HUDEP-2 (cell line): ENCODE data around the gene B3GAT3.
A peak's percentile ranks its signal among the peaks of the same experiment; 100 is the strongest.
"Not testable (repeated sequence)": the region's sequence is repeated elsewhere in the genome, so short reads cannot be mapped to it uniquely, and the experiment has no call there.

Experiments
- DNase-seq, 76 experiments: peaks; one replicate each; lab custom pipeline; 2025; ENCODE audit not compliant: unreplicated experiment in 76 of 76; lab: John Stamatoyannopoulos, UW

B3GAT3 gene

DNA sequence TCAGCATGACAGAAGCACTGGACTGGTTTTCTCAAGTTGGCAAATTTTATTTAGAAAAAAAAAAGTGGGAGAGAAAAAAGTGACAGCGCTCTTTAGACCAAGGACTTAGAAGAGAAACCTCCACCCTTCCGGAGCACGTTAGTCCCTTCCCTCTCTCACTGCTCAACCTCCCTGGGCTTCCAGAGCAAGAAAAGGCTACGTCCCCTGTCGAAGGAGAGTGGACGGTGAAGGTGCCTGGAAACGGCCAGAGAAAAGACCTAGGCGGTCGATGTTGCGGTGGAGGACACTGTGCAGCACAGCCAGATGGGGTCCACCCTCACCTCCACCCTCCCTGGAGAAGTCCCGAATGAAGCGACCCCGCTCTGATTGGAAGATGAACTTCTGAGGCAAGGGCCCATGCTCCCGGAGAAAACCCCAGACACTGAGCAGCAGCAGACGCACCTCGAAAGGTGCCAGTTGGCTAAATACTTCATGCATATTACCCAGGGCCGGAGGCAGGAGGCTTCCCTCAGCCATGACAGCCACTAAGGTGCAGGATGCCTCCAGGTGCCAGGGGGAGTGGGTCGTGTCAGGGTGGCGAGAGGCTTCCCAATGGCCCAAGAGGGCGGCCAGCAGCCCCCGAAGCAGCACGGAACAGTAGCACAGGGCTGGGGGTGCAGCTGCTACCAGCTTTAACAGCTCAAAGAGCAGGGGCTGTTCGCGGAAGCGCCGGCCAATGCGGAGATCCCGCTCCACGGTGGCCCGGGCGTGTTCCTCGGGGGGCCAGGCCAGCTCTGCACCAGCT is 25.2 kb upstream of the B3GAT3 start:
- DNase-seq = peak in 1 of 76 experiments; percentile 16

DNA sequence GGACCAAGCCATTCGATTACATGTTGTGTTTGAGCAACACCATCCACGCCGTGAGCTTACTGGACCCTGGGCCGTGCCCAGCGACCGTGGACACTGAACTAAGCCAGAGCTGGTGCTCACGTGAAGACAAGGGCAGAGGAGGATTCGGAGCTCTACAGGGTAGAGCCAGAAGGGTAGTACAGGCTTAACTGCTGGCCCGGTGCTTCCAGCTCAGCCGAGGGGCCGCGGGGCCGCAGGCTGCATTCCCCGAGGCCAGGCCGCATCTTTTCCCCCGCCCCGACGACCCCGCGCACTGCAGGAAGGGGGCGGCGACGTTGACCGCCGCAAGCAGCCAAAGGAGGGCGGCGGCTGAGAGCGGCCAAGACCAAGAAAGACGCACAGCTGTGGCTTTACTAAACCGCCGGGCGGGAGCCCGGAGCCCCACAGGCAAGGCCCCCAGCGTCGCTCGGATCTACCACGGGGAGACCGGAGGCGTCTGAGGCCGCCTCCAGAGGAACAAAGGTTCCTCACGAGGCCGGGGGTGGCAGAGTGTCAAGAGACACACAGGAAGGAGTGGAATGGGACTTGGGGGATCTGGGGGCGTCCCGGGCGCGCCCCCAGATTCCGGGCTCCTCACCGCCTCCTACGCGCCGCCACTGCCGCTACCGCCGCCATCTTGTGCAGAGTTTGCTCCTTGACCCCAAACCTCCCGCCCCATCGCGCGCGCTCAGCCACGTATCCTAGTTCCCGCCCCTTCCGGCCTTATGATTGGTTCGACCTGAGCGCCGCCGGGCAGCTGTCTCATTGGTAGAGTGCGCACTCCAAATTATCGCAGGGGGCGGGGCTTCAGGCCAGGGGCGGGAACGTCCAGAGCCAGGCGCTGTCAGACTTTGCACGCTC is 24.4 kb upstream of the B3GAT3 start, which contains the start of gene GANAB:
Gene GANAB (minus strand): TSS at position 668 of the 879 bp plus-strand sequence. CDS start 14 bp downstream, at position 654.
- DNase-seq = peak in 74 of 76 experiments; percentile 81 to 99 (median 97)

DNA sequence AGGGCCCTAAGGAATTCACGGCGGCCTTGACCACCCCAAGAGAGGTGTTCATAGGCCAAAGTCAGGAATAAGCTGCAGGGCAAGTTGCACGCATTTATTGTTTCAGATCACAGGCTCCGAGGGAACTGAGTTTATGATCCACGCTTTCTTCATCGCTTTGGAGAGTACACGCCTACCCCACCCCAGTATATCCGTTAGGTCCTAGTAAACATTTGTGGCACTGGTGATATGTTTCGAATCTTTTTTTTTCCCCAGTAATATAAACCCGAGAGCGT is 23.8 kb upstream of the B3GAT3 start:
- no peak for DNase-seq

DNA sequence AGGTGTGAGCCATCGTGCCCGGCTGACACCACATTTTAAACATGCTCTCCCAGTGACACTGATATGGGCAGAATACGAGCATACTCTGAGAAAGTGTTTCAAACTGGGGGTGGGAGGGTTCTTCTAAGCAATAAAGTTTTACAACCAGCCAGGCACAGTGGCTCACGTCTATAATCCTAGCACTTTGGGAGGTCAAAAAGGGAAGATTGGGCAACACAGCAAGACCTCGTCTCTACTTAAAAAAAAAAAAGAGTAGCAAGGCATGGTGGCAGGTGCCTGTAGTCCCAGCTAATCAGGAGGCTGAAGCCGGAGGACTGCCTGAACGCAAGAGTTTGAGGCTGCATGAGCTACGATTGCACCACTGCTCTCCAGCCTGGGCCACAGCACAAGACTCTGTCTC is 22.4 kb upstream of the B3GAT3 start:
- DNase-seq = no peak

DNA sequence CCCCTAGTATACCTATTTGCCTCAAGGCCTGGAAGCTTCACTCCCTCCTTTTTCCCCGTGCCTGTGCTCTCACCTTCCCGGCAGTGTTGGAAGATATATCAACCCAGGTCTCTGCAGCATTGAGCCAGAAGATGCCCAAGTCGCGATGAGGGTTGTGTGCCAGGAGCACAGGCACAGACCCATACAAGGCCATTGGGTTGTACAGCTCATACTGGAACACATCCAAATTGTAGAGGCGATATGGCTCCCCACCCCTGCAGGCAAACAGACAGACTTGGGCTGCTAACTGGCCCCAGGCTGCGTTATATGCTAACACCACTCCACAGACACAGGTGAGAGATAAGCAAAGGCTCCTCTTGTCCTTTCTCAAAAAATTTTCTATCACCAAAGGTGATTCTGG is 10.7 kb upstream of the B3GAT3 start:
- peak in 6 of 76 experiments; percentile 2 to 28 (median 12) for DNase-seq

DNA sequence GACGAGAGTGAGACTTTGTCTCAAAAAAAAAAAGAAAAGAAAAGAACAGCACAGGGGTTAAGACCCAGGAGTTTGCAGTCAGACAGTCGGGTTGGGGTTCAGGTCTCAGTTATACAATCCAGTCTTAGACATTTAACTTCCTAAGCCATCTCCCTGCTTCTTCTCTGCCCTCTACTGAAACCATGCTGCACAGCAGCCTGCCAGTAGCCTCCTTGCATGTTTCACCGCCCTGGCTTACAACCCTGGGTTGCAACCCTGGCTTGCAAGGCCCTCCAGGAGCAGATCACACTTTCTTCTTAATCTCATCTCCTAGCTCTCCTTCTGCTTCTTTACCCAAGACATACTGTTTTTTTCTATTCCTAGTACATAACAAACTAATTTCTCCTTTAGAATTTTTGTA is 5.9 kb upstream of the B3GAT3 start:
- peak in 1 of 76 experiments; percentile 12 for DNase-seq

DNA sequence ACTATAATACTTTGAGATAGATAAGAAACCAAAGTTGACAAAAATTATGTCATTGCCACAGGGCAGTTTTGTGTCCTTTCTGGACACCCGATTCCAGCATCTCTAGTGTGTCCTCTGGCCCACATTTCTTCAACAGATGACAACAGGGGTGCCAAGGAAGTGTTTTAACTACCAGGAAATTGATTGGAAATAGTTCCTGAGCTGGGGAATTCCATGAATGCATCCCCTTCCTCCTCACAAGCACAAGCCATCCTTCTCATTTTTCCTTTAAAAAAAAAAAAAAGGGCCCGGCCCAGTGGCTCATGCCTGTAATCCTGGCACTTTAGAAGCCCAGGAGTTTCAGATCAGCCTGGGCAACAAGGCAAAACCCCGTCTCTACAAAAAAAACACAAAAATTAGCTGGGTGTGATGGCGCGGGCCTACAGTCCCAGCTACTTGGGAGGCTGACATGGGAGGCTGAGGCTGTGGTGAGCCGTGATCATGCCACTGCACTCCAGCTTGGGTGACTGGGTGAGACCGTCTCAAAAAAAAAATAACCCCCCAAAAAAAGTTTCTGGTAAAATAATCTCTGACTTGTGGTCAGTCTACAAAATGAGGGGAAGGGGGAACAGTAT is 797 bp upstream of the B3GAT3 start:
- no peak for DNase-seq

DNA sequence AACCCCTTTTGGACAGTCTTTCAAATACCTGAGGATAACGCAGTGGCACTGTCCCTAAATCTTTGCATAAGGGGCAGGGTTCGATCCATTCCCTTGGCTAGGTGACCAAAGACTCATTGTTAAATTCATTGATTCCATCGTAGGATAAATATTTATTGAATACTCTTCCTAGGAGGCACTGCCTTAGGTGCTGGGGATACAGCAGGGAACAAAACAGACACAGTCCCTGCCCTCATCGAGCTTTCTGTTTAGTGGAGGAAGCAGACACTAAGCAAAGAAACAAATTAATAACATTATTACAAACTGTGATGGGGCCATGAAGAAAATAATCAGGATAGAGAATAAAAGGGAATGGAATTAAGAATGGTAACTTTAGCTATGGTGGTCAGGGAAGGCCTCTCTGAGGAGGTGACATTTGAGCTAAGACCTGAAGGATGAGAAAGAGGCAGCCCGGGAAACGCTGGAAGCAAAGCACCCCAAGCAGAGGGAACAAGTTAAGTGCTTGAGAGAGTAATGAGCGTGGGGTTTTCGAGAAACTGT is 689 bp downstream of the B3GAT3 start:
- DNase-seq = no peak

DNA sequence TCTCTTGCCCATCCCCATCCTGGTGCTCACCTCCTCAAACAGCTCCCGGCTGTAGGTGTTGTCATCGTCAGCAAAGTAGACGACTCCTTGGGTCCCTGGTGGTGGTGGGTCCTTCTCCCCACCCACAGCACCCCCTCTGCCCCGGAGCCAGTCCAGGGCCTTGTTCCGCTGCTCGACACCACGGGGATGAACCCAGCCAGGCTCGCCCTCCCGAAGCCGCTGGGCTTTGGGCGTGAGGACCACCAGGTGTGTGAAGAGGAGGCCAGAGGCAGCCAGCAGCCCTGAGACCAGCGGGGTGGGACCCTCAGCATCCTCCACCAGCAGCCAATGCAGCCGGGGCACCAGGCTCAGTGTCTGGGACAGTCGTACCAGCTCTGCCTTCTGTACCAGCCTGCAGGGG is 4.8 kb downstream of the B3GAT3 start:
- DNase-seq = not testable (repeated sequence)

DNA sequence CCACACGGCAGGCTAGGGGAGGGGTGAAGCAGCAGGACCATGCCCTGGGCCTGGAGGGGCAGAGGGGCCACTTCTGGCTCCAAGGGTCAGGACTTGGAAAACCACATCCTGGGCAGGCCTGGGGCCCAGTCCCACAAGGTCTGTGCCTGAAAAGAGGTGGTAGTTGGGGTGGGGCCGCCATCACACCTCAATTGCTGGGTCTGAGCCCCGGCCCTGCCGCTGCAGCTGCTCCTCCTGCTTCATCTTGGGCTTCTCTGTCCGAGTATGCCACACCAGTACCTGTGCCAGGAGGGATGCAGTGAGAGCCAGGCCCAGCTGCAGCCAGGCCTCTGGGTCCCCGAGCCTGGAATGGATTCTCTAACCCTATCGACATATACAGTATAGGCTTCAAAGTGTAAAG is 6.3 kb downstream of the B3GAT3 start:
- no peak for DNase-seq

DNA sequence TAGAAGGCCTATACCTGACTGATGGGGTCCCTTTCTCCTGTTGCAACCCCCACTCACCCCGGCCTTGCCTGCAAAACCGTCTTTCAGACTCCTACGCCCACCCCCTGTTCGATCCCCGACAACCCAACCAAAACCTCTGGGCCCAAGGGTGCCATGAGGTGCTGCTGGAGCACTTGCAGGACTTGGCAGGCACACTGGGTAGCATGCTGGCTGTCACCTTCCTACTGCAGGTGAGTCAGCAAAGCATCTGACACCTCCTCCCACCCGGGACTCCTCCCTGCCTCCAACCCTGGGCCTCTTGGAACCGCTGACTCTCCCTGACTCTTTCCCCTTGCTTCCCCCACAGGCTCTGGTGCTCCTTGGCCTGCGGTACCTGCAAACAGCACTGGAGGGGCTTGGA is 7.5 kb downstream of the B3GAT3 start:
- peak in 3 of 76 experiments; percentile 3 to 28 (median 24) for DNase-seq

DNA sequence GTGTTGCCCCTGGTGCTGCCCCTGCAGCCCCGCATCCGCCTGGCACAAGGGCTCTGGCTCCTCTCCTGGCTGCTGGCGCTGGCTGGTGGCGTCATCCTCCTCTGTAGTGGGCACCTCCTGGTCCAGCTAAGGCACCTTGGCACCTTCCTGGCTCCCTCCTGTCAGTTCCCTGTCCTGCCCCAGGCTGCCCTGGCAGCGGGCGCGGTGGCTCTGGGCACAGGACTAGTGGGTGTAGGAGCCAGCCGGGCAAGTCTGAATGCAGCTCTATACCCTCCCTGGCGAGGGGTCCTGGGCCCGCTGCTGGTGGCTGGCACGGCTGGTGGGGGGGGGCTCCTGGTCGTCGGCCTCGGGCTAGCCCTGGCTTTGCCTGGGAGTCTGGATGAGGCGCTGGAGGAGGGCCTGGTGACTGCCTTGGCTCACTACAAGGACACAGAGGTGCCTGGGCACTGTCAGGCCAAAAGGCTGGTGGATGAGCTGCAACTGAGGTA is 8.5 kb downstream of the B3GAT3 start:
- DNase-seq = no peak

DNA sequence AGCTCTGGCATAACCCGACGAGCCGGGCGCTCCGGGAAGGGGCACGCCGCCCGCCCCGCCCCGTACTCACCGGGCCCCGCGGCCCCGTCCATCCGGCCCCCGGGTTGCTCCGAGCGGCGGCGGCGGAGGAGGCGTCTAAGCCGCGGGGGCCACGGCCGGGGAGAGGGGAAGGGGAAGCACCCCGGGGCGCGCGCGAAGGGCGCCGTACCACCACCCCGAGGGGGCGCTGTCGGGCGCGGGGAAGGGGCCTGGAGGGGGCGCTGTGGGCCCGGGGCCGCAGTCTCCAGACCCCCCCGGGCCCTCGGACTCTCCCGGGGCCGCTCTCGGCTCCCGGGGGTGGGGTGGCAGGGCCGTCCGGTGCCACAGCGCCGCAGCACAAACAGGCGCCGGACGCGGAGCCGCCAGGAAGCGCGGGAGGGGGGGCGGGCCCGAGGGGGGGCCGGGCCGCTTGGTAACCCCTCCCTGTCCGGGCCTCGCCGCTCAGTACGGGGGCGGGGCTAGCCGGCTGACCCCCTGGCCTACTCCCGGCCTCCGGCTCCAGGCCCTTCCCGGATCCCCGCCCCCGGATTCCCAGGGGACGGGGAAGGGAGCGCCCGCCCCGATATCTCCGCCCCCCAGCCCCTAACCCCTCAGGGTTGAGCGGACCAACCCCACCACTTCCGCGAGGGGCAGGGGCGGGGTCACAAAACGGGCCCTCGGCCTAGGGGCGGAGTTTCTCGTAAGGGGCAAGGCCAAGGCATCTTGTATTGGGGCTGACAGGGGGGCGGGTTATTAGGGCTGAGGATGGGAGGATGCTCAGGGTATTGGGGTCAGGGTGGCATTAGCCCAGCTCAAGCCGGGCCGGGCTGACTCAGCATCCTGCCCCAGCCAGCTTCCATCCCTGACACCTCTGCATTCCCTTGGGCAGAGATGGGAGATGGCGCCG is 9.2 kb downstream of the B3GAT3 start, which contains the start of the genes EML3 and ROM1:
Gene EML3 (minus strand): TSS at position 410 of the 925 bp plus-strand sequence. CDS start 318 bp downstream, at position 92.
Gene ROM1 (plus strand): TSS at position 892 of the 925 bp plus-strand sequence. CDS start 25 bp downstream, at position 917.
- peak in 66 of 76 experiments; percentile 37 to 92 (median 75) for DNase-seq

DNA sequence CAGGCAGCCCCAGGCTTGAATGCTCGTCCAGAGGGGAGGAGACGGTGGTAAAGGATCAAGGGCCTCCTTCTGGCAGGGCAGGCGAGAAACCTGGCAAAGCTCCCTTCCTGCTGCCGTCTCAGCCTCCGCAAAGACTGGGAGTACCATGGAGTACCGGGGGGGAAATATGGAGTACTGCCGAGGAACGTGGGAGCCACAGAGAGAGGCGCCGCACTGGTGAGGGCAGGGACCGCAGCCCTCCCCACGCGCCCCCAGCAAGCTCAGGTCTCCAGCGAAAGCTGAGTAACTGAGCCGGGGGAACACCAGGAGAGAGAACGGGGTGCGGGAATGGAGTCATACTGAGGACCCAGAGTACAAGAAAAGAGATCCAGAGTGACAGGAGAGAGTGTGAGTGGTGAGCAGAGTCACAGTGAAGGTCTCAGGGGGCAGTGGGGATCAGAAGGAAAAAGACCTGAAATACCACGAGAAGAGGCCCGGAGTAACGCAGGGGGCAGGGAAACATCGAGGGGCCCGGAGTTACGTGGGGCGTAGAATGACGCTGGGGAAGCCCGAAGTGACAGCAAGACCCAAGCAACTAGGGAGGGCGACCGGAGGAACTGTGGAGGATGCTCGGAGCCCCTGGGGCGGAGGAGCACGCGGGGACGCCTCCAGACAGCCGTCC is 10.0 kb downstream of the B3GAT3 start:
- peak in 26 of 76 experiments; percentile 7 to 68 (median 38) for DNase-seq

DNA sequence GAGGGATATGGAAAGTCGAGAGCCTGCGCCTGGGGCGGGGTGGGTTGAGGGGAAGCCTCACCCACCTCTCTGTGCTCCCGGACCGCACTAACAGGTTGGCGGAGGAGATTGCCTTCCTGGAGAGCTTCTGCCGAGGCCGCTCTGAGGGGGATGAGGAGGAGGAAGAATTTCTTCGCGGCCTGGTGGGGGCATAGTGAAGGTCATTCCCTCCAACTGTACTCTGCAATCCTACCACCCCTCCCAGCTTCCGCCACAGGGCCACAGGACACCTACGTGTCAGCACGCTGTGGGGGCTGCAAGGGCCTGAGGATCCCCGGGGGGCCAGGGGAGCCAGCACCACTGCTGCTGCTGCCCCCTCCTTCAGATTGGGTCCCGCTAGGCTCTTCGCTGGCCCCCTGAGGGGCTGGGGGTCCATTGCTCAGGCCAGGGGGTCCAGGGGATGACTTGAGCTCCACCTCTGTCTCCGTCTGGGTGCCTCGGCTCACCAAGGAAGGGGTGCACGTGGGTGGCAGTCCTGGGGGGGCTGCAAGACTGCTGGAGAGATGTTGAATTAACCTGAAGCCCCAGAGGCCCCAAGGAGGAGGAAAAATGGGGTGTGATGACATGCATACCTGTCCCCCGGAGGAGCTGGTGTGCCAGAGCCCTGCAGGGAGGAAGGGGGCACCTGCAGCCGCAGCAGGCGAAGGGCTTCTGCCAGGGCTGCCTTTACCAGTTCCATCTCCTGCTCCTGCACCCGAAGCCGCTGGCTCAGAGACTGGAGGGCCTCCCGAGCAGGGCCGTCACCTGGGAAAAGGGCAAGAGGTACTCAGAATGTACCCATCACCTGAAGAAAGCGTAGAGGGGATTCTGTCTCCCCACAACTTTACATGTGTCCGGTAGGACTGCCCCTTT is 10.7 kb downstream of the B3GAT3 start:
- DNase-seq = no peak

DNA sequence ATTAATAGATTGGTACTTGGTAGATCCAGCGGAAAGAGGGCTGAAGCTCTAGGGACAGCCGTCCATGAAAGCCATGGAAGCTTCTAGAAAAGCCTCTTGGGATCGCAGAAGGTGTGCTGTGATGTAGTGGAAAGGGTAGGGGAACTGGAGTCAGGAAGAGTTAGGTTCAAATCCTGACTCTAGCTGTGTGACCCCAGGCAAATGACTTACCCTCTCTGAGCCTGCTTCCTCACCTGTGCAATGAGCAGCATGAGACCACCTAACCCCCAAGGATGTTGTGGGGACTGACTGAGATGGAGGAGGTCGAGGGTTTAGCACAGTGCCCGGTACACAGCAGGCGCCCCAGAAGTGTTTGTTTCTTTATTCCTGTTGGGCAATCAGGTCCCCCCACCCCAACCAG is 11.4 kb downstream of the B3GAT3 start:
- DNase-seq = no peak

DNA sequence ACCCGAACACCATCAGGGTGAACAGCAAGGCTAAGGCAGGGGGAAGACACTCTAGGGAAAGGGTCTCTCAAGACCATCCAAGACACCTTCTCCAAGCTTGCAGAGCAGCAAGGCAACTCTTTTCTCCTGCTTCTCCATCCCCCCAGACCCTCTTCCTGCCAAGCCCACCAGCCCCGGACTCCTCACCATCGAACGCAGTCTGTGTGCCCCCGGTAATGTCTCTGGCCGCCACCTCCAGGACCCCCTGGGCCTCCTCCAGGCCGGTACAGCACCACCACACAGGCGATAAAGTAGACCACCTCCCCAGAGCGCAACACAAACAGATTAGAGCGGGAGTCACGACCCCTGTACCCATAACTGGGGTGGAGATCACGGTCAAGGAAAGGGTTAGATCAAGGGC is 13.0 kb downstream of the B3GAT3 start:
- DNase-seq = no peak

DNA sequence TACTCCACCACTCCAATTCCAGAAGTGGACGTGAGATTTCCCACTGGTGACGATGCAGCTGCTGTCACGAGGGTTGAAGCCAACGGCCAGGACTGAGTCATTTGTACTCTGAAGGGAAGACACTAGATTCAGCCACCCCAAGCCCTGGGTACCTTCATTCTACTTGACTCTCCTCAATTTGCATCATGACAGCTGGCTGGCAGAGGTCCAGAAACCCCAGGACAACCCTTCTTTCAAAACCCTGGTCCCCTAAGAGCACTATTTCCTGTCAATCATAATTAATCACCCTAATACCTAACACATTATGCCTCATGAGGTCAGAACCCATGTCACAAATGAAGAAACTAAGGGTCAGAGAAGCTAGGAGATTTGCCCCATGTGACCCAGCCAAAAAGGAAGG is 14.1 kb downstream of the B3GAT3 start:
- peak in 2 of 76 experiments; percentile 3 to 5 for DNase-seq
